H1 (cell line): ENCODE measurements around the gene PARD3. TPM values are rescaled to one million over a fixed set of nuclear protein-coding genes. Genes with fewer than 3 reads are reported as not detected.

ENCODE experiments used
- ASH2L ChIP-seq: fragments of 200-600, 300-600 bp; sonication (generic); IDR thresholded peaks from one replicate; pipeline ENCODE4 v1.7.1; 2017; ENCODE audit warnings: low read length
- CTCF ChIP-seq, 3 experiments: IDR thresholded peaks; 1 replicate in 2 of 3; 2 replicates in 1 of 3; pipeline versions ENCODE4 v1.5.1 to v1.6.1; 2011; ENCODE audit warnings: low read length in 3 of 3, mild to moderate bottlenecking in 3 of 3, inconsistent platforms in 2 of 3, low read depth in 1 of 3, moderate library complexity in 1 of 3; ENCODE audit not compliant: insufficient read depth in 1 of 3; ENCODE audit errors: control extremely low read depth in 1 of 3
- RFX5 ChIP-seq: IDR thresholded peaks from 2 replicates; pipeline ENCODE4 v1.6.1; 2011; ENCODE audit warnings: low read depth, low read length, improper control_type of control experiment, borderline replicate concordance
- RXRA ChIP-seq: IDR thresholded peaks from 2 replicates; pipeline ENCODE4 v1.6.1; 2011; ENCODE audit warnings: low read depth, mild to moderate bottlenecking, low read length, moderate library complexity; ENCODE audit not compliant: insufficient read depth
- SP1 ChIP-seq: IDR thresholded peaks from 2 replicates; pipeline ENCODE4 v1.6.1; 2011; ENCODE audit warnings: low read depth, low read length
- SP2 ChIP-seq: IDR thresholded peaks from 2 replicates; pipeline ENCODE4 v1.6.1; 2012; ENCODE audit warnings: mild to moderate bottlenecking, low read length, inconsistent platforms
- SUZ12 ChIP-seq: fragments of 200-600 bp; sonication (generic); IDR thresholded peaks from 2 replicates; pipeline ENCODE4 v1.6.1; 2012; ENCODE audit warnings: mild to moderate bottlenecking, inconsistent platforms, low read length, moderate library complexity, mixed read lengths
- TCF12 ChIP-seq: IDR thresholded peaks from 2 replicates; pipeline ENCODE4 v1.6.1; 2011; ENCODE audit warnings: low read depth, mild to moderate bottlenecking, low read length
- polyA plus RNA-seq, 7 experiments: library from polyadenylated mRNA; depleted of rRNA in 3 of 7; stranded (reverse) in 5 of 7; unstranded in 2 of 7; fragments of >200 nt in 5 of 7; fragments of 200-250 nt in 2 of 7; gene quantifications; 1 replicate in 5 of 7; 2 replicates in 1 of 7; 4 replicates in 1 of 7; pipeline versions ENCODE4 v1.2.1 to v1.2.3, GENCODE V29; 2011 to 2013; ENCODE audit warnings: missing spikeins in 2 of 7, mixed read lengths in 2 of 7
- total RNA-seq: library from RNA; stranded (reverse); fragmentation: NEBNext Ultra II Directional; extraction: Animal tissue kit (Norgen Biotek cat#: 25700); gene quantifications from 2 replicates; pipeline ENCODE4 v1.2.1, GENCODE V29; 2021

Gene PARD3
- total and polyA plus RNA-seq, 2 of the 8 experiments (the other 6 are each of a cell fraction or from before 2014, with no cell fraction given) = 19.7 to 49.1 TPM

- TF ChIP-seq CTCF (IDR thresholded peaks at IDR 0.05; ENCODE audit: control extremely low read depth in 1 of 3, insufficient read depth in 1 of 3, low read depth in 1 of 3, low read length in 3 of 3) = no peak
- no peak for TF ChIP-seq TCF12
- TF ChIP-seq RFX5 = no peak
- TF ChIP-seq SP1 = no peak
- TF ChIP-seq SUZ12 = no peak
- no peak for TF ChIP-seq SP2
- no peak for TF ChIP-seq RXRA
- TF ChIP-seq ASH2L = no peak
Measured at GRCh38 chr10:34364253-34365037, 450.7 kb downstream of the PARD3 start (continued).
